KMS-11 (cell line): ENCODE measurements around the gene CCDC148.

Source experiments
- H2AFZ ChIP-seq: fragments of 200-600 bp; sonication (generic); 2 replicates; pipeline ENCODE4 v1.6.1; 2016; ENCODE audit warnings: antibody characterized with exemption, mixed run types, low read depth
- H3K27ac ChIP-seq: fragments of 200-600 bp; sonication (generic); 2 replicates; pipeline ENCODE4 v1.6.1; 2016; ENCODE audit warnings: mild to moderate bottlenecking, mixed run types
- H3K27me3 ChIP-seq: fragments of 200-600 bp; sonication (generic); 2 replicates; pipeline ENCODE4 v1.6.1; 2017; ENCODE audit warnings: mild to moderate bottlenecking, low read depth, mixed run types, moderate library complexity; ENCODE audit not compliant: insufficient read depth
- H3K36me3 ChIP-seq: fragments of 200-600 bp; sonication (generic); 2 replicates; pipeline ENCODE4 v1.6.1; 2017; ENCODE audit warnings: mild to moderate bottlenecking, mixed run types; ENCODE audit not compliant: insufficient read depth
- H3K4me1 ChIP-seq: fragments of 200-600 bp; sonication (generic); 2 replicates; pipeline ENCODE4 v1.6.1; 2016; ENCODE audit warnings: mild to moderate bottlenecking, low read depth, mixed run types; ENCODE audit not compliant: poor library complexity, severe bottlenecking
- H3K4me2 ChIP-seq: fragments of 200-600 bp; sonication (generic); 2 replicates; pipeline ENCODE4 v1.7.0; 2016; ENCODE audit warnings: mild to moderate bottlenecking, mixed run types
- H3K4me3 ChIP-seq: fragments of 200-600 bp; sonication (generic); IDR thresholded peaks from 2 replicates; pipeline ENCODE4 v1.6.1; 2017; ENCODE audit warnings: low read depth, low read length, mixed read lengths; ENCODE audit not compliant: insufficient read depth
- H3K79me2 ChIP-seq: fragments of 200-600 bp; sonication (generic); 2 replicates; pipeline ENCODE4 v1.6.1; 2016; ENCODE audit warnings: low read depth, mixed run types; ENCODE audit not compliant: insufficient read depth
- H3K9ac ChIP-seq: fragments of 200-600 bp; sonication (generic); 2 replicates; pipeline ENCODE4 v1.6.1; 2016; ENCODE audit warnings: mild to moderate bottlenecking, mixed run types
- H4K20me1 ChIP-seq: fragments of 200-600 bp; sonication (generic); 2 replicates; pipeline ENCODE4 v1.6.1; 2016; ENCODE audit warnings: mild to moderate bottlenecking, mixed run types; ENCODE audit not compliant: insufficient read depth
- CTCF ChIP-seq: fragments of 200-600 bp; sonication (generic); conservative IDR thresholded peaks from 2 replicates; pipeline ENCODE4 v1.6.1; 2017; ENCODE audit warnings: low read depth, mild to moderate bottlenecking, antibody characterized with exemption, low read length, moderate library complexity, mixed read lengths

Gene CCDC148

GRCh38 chr2:158498043-158498748, 41.6 kb upstream of the CCDC148 start:
- TF ChIP-seq CTCF: no peak
- H3K4me2 ChIP-seq: no peak overlapping the region
- H3K27ac ChIP-seq: no peak overlapping the region
- no peaks in the 10 kb centered on the region for H4K20me1 ChIP-seq
- H2AFZ ChIP-seq: no peak overlapping the region
- no peaks in the 10 kb centered on the region for H3K36me3 ChIP-seq
- no peak overlapping the region for H3K4me3 ChIP-seq
- peaks cover 60% of the 10 kb centered on the region; the same call in 1 of the 2 replicates for H3K79me2 ChIP-seq
- H3K27me3 ChIP-seq: no peaks in the 10 kb centered on the region
- H3K9ac ChIP-seq: no peak overlapping the region
- H3K4me1 ChIP-seq: peaks cover 5% of the 10 kb centered on the region

- TF ChIP-seq CTCF: no peak
- Histone ChIP-seq H3K4me2 (no peak overlapping the region), H3K4me1 (peaks cover 5% of the 10 kb centered on the region), H4K20me1 (no peaks in the 10 kb centered on the region), H3K9ac (no peak overlapping the region), H2AFZ (no peak overlapping the region), H3K27ac (no peak overlapping the region), H3K4me3 (no peak overlapping the region), H3K79me2 (peaks cover 55% of the 10 kb centered on the region; the same call in 1 of the 2 replicates), H3K36me3 (no peaks in the 10 kb centered on the region), H3K27me3 (no peaks in the 10 kb centered on the region)
Observed at GRCh38 chr2:158497486-158497885, 40.9 kb upstream of the CCDC148 start.

GRCh38 chr2:158496986-158497385, 40.4 kb upstream of the CCDC148 start:
- no peak overlapping the region for H3K4me2 ChIP-seq
- H3K4me1 ChIP-seq: peaks cover 5% of the 10 kb centered on the region
- no peaks in the 10 kb centered on the region for H4K20me1 ChIP-seq
- no peak overlapping the region for H3K4me3 ChIP-seq
- H3K9ac ChIP-seq: no peak overlapping the region
- no peak for TF ChIP-seq CTCF
- no peak overlapping the region for H3K27ac ChIP-seq
- H3K36me3 ChIP-seq: no peaks in the 10 kb centered on the region
- no peak overlapping the region for H2AFZ ChIP-seq
- H3K27me3 ChIP-seq: no peaks in the 10 kb centered on the region
- H3K79me2 ChIP-seq: peaks cover 55% of the 10 kb centered on the region; the same call in 1 of the 2 replicates

- Histone ChIP-seq H3K9ac (no peak overlapping the region), H3K36me3 (no peaks in the 10 kb centered on the region), H4K20me1 (no peaks in the 10 kb centered on the region; the same call in 1 of the 2 replicates), H3K4me3 (no peak overlapping the region), H3K27me3 (no peaks in the 10 kb centered on the region), H3K4me1 (peaks cover 5% of the 10 kb centered on the region), H3K4me2 (no peak overlapping the region), H3K79me2 (peaks cover 65% of the 10 kb centered on the region; the same call in 1 of the 2 replicates), H2AFZ (no peak overlapping the region), H3K27ac (no peak overlapping the region)
- no peak for TF ChIP-seq CTCF
Observed at GRCh38 chr2:158495175-158495574, 38.6 kb upstream of the CCDC148 start.
